Effector CD4-positive, alpha-beta T cell (primary cell): ENCODE measurements around the gene SLC13A4.
"Not testable (repeated sequence)": the region's sequence is repeated elsewhere in the genome, so short reads cannot be mapped to it uniquely, and the experiment has no call there.

Experiments used
- DNase-seq: peaks from one replicate; pipeline ENCODE4 v3.0.0-alpha.2; 2020

SLC13A4 gene

GRCh38 chr7:135659159-135659846 lies 68.7 kb downstream of the SLC13A4 start:
- no peak for DNase-seq

- DNase-seq = no peak
These were observed 69.4 kb downstream of the SLC13A4 start for GRCh38 chr7:135658564-135658963.

- no peak for DNase-seq
These were observed 74.5 kb downstream of the SLC13A4 start for GRCh38 chr7:135653340-135654080.

GRCh38 chr7:135650831-135651573 lies 77.0 kb downstream of the SLC13A4 start:
- DNase-seq = no peak

GRCh38 chr7:135648235-135648634 lies 79.8 kb downstream of the SLC13A4 start:
- DNase-seq = no peak

GRCh38 chr7:135647755-135648154 lies 80.2 kb downstream of the SLC13A4 start:
- DNase-seq = no peak

- no peak for DNase-seq
These were observed 82.6 kb downstream of the SLC13A4 start for GRCh38 chr7:135645296-135645904.

GRCh38 chr7:135644729-135645128 lies 83.3 kb downstream of the SLC13A4 start:
- DNase-seq = no peak

- no peak for DNase-seq
These were observed 83.8 kb downstream of the SLC13A4 start for GRCh38 chr7:135644154-135644553.

- DNase-seq = not testable (repeated sequence)
These were observed 88.3 kb downstream of the SLC13A4 start for GRCh38 chr7:135639690-135640089.

- DNase-seq = no peak
These were observed 93.7 kb downstream of the SLC13A4 start for GRCh38 chr7:135634191-135634878.
